Measurements from ENCODE around the gene CEMIP.

- TF ChIP-seq EP300 (IDR thresholded peaks at IDR 0.05): no peak
- TF ChIP-seq, protein P1, sequence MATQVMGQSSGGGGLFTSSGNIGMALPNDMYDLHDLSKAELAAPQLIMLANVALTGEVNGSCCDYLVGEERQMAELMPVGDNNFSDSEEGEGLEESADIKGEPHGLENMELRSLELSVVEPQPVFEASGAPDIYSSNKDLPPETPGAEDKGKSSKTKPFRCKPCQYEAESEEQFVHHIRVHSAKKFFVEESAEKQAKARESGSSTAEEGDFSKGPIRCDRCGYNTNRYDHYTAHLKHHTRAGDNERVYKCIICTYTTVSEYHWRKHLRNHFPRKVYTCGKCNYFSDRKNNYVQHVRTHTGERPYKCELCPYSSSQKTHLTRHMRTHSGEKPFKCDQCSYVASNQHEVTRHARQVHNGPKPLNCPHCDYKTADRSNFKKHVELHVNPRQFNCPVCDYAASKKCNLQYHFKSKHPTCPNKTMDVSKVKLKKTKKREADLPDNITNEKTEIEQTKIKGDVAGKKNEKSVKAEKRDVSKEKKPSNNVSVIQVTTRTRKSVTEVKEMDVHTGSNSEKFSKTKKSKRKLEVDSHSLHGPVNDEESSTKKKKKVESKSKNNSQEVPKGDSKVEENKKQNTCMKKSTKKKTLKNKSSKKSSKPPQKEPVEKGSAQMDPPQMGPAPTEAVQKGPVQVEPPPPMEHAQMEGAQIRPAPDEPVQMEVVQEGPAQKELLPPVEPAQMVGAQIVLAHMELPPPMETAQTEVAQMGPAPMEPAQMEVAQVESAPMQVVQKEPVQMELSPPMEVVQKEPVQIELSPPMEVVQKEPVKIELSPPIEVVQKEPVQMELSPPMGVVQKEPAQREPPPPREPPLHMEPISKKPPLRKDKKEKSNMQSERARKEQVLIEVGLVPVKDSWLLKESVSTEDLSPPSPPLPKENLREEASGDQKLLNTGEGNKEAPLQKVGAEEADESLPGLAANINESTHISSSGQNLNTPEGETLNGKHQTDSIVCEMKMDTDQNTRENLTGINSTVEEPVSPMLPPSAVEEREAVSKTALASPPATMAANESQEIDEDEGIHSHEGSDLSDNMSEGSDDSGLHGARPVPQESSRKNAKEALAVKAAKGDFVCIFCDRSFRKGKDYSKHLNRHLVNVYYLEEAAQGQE (IDR thresholded peaks at IDR 0.05): no peak
These were observed 152.7 kb downstream of the CEMIP start for GRCh38 chr15:80931721-80932512.
